Femur (tissue), 1 donor: ENCODE data around the gene BLNK.
"Not testable (repeated sequence)": the region's sequence is repeated elsewhere in the genome, so short reads cannot be mapped to it uniquely, and the experiment has no call there.

ENCODE experiments used
- DNase-seq: peaks from one replicate; pipeline ENCODE4 v3.0.0-alpha.2; 2017

BLNK gene

GRCh38 chr10:96271016-96271815 lies at the start of gene BLNK:
Gene BLNK, minus strand, starts transcription at chr10:96271569. Its CDS starts 171 bp downstream, at chr10:96271398.
- DNase-seq, result peak; percentile 54

DNA sequence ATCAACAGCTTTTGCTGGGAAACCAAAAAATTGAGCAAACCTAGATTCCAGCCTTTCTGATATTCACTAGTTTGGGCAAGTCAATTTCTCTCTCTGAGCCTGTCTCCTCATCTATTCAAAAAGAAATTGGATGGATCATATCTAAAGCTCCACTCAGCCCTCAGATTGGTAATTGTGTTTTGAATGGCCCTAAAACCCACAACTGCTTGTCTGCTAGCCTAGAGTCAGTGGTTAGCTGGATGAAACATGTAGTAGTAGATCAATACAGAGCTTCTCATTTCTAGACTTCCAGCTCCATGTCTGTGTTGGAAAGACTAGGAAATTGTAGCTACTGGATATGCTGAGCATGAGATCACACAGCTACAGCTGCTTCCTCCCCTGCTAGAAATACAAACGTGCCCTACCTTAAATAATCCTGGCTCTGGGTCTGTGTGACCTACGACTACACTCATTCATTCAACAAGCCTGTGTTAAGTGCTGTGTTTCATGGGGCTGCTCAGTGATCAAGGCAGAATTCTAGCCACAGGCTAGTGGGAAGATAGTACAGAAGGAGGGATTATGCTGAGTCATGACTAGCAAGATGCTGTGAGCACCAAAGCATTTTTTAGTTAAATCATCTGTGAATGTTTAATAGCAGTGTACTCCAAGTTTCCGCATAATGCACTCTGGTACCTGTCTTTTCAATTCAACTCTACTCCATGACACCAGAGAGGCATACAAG lies 48.5 kb upstream of the BLNK start:
- no peak for DNase-seq

DNA sequence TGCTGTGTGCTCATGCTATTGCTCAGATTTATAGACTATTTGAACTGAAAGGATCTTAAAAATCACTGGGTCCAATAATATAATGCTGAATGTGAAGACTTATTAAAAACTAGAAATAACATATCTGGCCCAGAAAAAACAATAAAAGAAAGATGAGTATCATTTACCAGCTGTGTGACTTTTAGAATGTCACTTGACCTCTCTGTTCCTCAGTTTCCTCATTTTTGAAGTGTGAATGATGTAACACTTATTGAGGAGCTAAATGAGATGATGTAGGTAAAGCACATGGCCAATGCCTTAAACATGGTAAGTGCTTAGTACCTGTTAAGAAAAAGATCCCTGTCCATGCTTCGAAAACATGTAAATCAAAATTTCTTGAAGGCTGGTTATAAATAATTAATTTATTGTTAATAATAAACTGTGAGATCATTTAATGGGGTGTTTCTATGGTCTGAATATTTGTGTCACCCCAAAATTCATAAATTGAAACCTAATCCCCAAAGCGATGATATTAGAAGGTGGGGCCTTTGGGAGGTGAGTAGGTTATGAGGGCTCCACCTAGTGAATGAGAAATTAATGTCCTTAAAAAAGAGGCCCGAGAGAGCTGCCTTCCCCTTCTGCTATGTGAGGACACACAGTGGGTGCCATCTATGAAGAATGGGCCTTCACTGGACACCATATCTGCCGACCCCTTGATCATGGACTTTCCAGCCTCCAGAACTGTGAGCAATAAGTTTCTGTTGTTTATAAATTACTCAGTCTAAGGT lies 45.9 kb upstream of the BLNK start:
- no peak for DNase-seq

DNA sequence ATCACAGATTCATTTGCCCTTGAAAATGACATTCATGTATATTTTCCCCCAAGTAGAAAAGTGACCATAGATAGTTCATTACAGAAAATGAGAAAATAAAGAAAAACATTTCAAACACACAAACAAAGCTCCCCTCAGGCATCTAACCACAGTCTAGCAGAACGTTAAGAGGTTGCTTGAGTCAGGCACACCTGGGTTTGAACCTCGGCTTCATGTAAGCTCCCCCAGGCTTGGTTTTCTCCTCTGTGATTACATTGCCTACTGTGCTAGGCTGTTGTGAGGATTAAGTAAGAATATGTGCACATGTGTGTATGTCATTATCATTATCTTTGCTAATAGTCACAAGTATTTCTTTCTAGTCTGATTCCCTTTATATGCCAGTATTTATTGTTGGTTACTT lies 42.0 kb upstream of the BLNK start:
- DNase-seq, result no peak

GRCh38 chr10:96311180-96311715 lies 39.9 kb upstream of the BLNK start:
- DNase-seq, result no peak

GRCh38 chr10:96310321-96310669 lies 38.9 kb upstream of the BLNK start:
- no peak for DNase-seq

DNA sequence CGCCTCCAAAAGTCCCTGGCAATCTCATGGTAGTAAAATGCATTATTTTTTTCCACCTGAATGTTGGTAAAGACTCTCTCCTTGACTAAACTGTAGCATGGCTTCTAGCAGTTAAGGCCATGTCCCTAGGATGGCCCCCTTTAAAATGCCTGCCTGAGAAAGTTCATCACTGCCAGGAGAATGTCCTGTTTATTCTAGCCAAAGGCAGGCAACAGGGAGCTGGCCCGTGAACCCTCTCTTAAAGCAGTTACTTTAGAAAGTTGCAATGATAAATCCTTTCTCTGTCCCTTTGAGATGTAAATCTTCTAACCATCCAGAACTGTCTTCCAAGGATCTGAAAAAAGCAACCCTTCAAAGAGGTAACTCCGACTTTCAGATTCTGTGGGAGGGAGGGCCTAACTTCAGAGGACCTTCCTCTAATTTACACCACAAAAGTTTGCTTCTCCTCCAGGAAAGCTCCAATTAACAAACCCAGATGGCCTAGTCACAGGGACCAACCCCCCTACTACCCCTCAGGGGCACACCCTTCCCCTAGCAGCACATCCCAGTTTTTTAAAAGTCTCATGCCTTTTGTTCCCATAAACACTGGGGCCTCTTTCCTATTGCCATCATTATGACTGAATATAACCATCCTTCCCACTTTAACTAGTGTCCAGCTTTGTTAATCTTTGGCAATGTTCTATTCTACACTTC lies 38.4 kb upstream of the BLNK start:
- DNase-seq, result no peak

DNA sequence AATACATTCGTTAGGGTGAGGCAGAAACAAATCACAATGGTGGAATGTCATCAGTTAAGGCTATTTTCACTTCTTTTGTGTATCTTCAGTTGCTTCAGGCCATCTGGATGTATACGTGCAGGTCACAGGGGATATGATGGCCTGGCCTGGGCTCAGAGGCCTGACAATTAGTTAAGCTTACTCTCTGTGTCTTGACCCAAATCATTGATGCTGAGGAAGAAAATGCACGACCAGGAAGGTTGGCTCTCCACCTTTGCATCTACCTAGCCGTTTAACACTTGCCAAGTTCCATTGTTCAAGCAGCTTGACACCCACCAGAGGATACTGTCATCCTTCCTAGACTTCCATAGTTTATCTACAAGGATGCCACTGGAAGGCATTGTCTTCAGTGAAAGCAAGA lies 37.5 kb upstream of the BLNK start:
- DNase-seq, result not testable (repeated sequence)

DNA sequence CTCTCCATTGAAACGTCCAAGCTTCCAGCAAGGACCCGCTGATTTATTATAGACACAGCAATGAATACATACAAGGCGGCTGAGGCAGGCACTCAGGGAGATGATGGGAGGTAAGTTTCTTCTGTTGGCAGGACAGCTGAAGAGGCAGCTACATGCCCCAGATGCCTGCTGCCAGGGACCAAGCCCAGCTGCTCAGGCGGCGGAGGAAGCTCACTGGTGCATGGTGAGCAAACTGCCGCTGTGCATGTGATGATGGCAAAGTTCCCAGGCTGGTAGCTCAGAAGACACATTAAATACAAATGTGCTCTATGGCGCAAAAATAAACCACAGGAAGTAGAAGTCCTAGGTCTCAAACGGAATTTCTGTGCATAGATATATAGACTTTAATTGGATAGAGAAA lies 35.1 kb upstream of the BLNK start:
- DNase-seq, result peak; percentile 55

GRCh38 chr10:96305019-96305418 lies 33.6 kb upstream of the BLNK start:
- DNase-seq, result no peak

GRCh38 chr10:96304230-96304629 lies 32.9 kb upstream of the BLNK start, which contains the start of gene DNTT:
Gene DNTT, plus strand, starts transcription at chr10:96304434. Its CDS starts 64 bp downstream, at chr10:96304498.
- no peak for DNase-seq

GRCh38 chr10:96301616-96302015 lies 30.2 kb upstream of the BLNK start:
- DNase-seq, result no peak

GRCh38 chr10:96299383-96299782 lies 28.0 kb upstream of the BLNK start:
- no peak for DNase-seq

DNA sequence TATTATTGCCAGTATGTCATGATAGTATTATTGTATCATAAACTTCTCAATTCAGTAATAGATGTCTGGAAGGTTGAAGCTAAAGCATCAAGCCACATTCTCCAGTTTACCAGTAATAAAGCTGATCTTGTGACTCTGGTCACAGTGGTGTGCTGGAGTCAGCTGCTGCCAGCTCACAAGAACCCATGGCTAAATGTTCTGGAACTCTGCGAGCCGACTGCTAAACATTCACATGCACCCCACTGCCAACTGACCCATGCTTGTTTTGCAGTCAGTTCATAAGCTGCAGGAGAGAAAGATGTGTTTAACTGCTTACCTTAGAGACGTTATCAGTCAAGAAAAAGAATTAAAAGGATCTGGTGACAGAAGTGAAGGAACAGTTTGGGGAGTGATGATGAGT lies 27.0 kb upstream of the BLNK start:
- no peak for DNase-seq

GRCh38 chr10:96297486-96297885 lies 26.1 kb upstream of the BLNK start:
- DNase-seq, result no peak

DNA sequence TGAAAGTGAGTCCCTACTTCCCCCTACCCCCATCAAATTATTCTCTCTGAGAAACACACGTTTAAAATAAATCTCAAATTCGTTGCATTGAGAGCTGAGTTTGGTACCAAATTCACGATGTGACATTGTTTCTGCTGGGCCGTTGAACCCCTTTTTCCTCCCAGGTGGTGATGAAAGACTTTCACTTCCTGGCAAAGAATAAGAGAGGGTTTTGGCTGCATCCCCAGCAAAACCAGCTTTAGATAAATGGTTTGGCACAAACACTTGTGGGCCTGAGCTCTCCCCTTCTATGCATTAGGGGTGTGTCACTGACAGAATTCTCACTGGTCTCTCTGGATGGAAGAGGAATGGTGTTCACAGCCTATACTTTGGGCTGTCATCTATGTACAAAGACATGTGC lies 24.1 kb upstream of the BLNK start:
- no peak for DNase-seq

- peak; percentile 50 for DNase-seq
Observed at GRCh38 chr10:96292971-96293920, 21.9 kb upstream of the BLNK start.

DNA sequence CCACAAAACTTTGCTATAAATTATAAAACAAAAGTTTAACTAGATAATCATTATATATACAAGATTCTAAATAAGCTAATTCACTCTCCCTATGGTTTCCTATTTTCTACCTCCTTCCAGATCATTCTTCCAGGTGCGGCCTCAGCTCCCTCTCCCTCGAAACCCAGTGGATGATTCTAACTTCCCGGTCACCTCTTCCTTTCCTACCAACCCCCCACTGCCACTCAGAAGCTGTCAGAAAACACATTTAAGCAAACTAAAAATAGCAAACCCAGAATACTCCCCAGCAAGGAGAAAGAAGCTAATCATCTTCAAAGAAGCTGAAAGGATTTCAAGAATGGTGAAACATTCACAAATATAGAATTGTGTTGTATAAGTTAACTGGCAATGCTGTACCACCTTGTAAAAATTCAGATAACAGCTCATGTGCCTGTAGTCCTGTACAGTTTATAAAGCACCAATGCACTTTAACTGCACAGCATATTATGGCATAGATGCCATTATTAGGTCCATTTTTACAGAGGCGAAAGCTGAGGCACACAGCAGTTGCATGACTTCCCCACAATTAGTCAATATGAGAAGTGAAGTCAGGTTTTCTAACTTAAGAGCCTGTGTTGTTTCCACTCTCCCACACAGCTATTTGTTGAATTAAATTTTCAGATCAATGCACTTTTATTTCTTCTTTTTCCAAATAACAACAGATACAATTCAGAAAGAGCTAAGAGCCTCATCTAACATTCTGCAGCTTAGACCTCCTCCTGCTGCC lies 19.2 kb upstream of the BLNK start:
- DNase-seq, result no peak

- DNase-seq, result no peak
Observed at GRCh38 chr10:96289218-96289910, 18.0 kb upstream of the BLNK start.

- DNase-seq, result no peak
Observed at GRCh38 chr10:96288151-96288621, 16.8 kb upstream of the BLNK start.
